A673 (cell line): Measurements from ENCODE around the gene EEIG1. TPM values are rescaled to one million over a fixed set of nuclear protein-coding genes. Genes with fewer than 3 reads are reported as not detected.
A peak's percentile ranks its signal among the peaks of the same experiment; 100 is the strongest.

Source experiments
- BruUV-seq: library from RNA; stranded (reverse); fragments of 400-500 nt; replicated peaks from 2 replicates; lab custom pipeline; 2021; lab: Mats Ljungman, UMichigan
- CTCF ChIA-PET: fragments of 300-600 bp; sonication (Branson Sonifier 250); formaldehyde crosslinking; loops from one replicate; lab custom pipeline; 2022; ENCODE audit warnings: antibody characterized with exemption; lab: Charles Lee
- POLR2A ChIA-PET: fragments of 300-600 bp; sonication (Branson Sonifier 250); formaldehyde crosslinking; loops from one replicate; lab custom pipeline; 2022; ENCODE audit warnings: antibody characterized with exemption; ENCODE audit not compliant: low non-redundant PET; lab: Charles Lee
- DNase-seq: peaks from one replicate; pipeline ENCODE4 v3.0.0-alpha.2; 2015; ENCODE audit warnings: low spot score
- H3K27ac ChIP-seq: fragments of 200-600 bp; sonication (generic); 2 replicates; pipeline ENCODE4 v1.5.1; 2016; ENCODE audit warnings: mixed run types, low read depth, mild to moderate bottlenecking, mixed read lengths, antibody characterized with exemption, low read length; ENCODE audit not compliant: poor library complexity, severe bottlenecking
- H3K27me3 ChIP-seq: fragments of 200-600 bp; sonication (generic); replicated peaks from 2 replicates; pipeline ENCODE4 v1.6.1; 2017; ENCODE audit warnings: mixed run types, low read depth, mild to moderate bottlenecking, mixed read lengths, antibody characterized with exemption, low read length; ENCODE audit not compliant: insufficient read depth, poor library complexity
- H3K36me3 ChIP-seq: fragments of 200-600 bp; sonication (generic); 2 replicates; pipeline ENCODE4 v1.6.1; 2016; ENCODE audit warnings: mixed run types, mild to moderate bottlenecking, mixed read lengths, antibody characterized with exemption, low read length; ENCODE audit not compliant: insufficient read depth, poor library complexity, severe bottlenecking
- H3K4me1 ChIP-seq: fragments of 200-600 bp; sonication (generic); 2 replicates; pipeline ENCODE4 v1.6.1; 2017; ENCODE audit warnings: mixed run types, mild to moderate bottlenecking, mixed read lengths, antibody characterized with exemption, low read length; ENCODE audit not compliant: insufficient read depth, poor library complexity, severe bottlenecking
- H3K4me3 ChIP-seq: fragments of 200-600 bp; sonication (generic); 2 replicates; pipeline ENCODE4 v1.5.1; 2016; ENCODE audit warnings: low read depth, mixed run types, mild to moderate bottlenecking, mixed read lengths, low read length; ENCODE audit not compliant: poor library complexity, severe bottlenecking
- H3K9me3 ChIP-seq: fragments of 200-600 bp; sonication (generic); 2 replicates; pipeline ENCODE4 v1.6.1; 2016; ENCODE audit warnings: mixed run types, low read depth, mild to moderate bottlenecking, mixed read lengths, antibody characterized with exemption, low read length; ENCODE audit not compliant: poor library complexity, severe bottlenecking
- CTCF ChIP-seq: fragments of 300-800, 200-600 bp; sonication (generic); conservative IDR thresholded peaks from 2 replicates; pipeline ENCODE4 v1.5.1; 2017; ENCODE audit warnings: low read depth, mild to moderate bottlenecking, antibody characterized with exemption, low read length, moderate library complexity, mixed read lengths
- EZH2 ChIP-seq: fragments of 200-600 bp; sonication (generic); IDR thresholded peaks from 2 replicates; pipeline ENCODE4 v1.6.1; 2017; ENCODE audit warnings: borderline replicate concordance, low read depth, mild to moderate bottlenecking, mixed read lengths, antibody characterized with exemption, low read length; ENCODE audit not compliant: poor library complexity, severe bottlenecking
- intact Hi-C: fragments of 100-400 bp; cut with micrococcal nuclease; formaldehyde crosslinking; loops from one replicate; pipeline ENCODE4 v1.10.0; 2022; ENCODE audit not compliant: unreplicated experiment
- total RNA-seq: library from RNA; stranded (reverse); gene quantifications from 2 replicates; pipeline ENCODE4 v1.2.3, GENCODE V29; 2021

Gene EEIG1
- total RNA-seq, 1 experiment from 2014 or later = 34.1 TPM

DNA sequence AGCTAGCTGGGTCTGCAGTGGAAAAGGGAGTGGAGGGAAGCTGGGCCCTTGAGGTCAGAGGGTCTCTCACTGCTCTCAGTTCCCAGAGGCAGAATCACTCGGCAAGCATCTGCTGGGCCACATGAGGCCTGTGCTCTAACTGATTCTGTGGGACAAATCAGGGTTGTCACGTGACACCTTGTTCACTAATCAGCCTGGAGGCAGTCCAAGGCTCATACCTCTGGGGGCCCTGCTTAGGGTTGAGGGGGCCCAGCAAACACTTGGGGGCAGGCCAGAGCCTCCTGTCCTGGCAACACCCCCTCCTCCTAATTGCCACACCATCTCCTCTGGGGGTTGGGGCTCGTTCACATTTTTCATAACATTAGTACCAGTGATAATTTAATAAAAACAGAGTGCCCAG lies 34.1 kb downstream of the EEIG1 start:
- H3K4me1 ChIP-seq = peaks cover 7% of the 10 kb centered on the region
- BruUV-seq = no TSS peak

GRCh38 chr9:127945942-127946341 lies 34.8 kb downstream of the EEIG1 start:
- Histone ChIP-seq H3K4me3 (no peak overlapping the region), H3K4me1 (peaks cover 7% of the 10 kb centered on the region), H3K27ac (no peak overlapping the region), H3K27me3 (no peaks in the 10 kb centered on the region), H3K36me3 (peaks cover 21% of the 10 kb centered on the region), H3K9me3 (no peaks in the 10 kb centered on the region)
- ChIA-PET CTCF (interaction anchor here (0.6 kb wide), 1 partner anchor 724 kb away, joined by 6 read pairs; no protein-coding TSS in a partner anchor), POLR2A (no interaction called here)
- no TSS peak for BruUV-seq
- no peak for DNase-seq
- intact Hi-C loops = no loop called here
- TF ChIP-seq EZH2 (no peak), CTCF (no peak)

More for the DNA sequence above, 34.1 kb downstream of the EEIG1 start:
- no peak for DNase-seq
- TF ChIP-seq CTCF (no peak), EZH2 (no peak)
- H3K36me3 ChIP-seq = peaks cover 20% of the 10 kb centered on the region
- peak overlapping the region; percentile 29 for H3K27ac ChIP-seq
- H3K4me3 ChIP-seq = no peak overlapping the region
- CTCF ChIA-PET = no interaction called here
- intact Hi-C loops = no loop called here
- no peaks in the 10 kb centered on the region for H3K9me3 ChIP-seq
- no peaks in the 10 kb centered on the region for H3K27me3 ChIP-seq
- POLR2A ChIA-PET = no interaction called here

GRCh38 chr9:127945338-127945737 lies 35.5 kb downstream of the EEIG1 start:
- intact Hi-C loops = no loop called here
- Histone ChIP-seq H3K27me3 (no peaks in the 10 kb centered on the region), H3K4me3 (no peak overlapping the region), H3K9me3 (no peaks in the 10 kb centered on the region), H3K4me1 (peaks cover 7% of the 10 kb centered on the region), H3K36me3 (peaks cover 21% of the 10 kb centered on the region), H3K27ac (no peak overlapping the region)
- no peak for DNase-seq
- TF ChIP-seq EZH2 = no peak
- ChIA-PET CTCF (no interaction called here), POLR2A (no interaction called here)
- BruUV-seq = no TSS peak

DNA sequence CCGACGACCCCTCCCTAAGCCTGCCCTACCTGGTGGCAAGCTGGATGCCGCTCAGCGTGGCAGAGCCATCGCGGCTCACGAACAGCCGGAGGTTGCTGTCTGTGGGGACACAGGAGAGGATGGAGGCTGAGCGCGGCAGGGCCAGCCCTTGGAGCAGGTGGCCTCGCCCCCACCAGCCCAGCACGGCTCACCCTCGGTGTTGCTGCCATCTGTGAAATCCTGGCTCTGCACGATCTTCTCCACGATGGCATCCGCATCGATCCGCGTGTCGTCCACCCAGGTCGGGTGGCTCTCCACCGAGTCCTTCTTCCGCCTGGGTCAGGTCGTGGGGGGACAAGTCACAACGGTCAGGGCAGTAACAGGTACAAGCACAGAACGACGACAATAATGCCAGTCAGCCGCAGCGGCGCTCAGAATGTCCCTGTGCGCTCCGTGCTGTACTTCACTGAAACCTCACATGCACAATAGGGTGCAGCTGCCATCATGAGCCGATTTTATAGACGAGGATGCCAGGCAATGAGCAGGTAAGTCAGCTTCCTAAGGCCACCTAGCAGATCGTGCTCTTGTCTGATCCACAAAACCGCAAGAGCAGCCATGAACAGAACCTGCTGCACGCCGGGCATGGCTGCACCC lies 36.1 kb downstream of the EEIG1 start:
- DNase-seq = no peak
- Histone ChIP-seq H3K4me1 (peaks cover 7% of the 10 kb centered on the region), H3K36me3 (peaks cover 21% of the 10 kb centered on the region), H3K9me3 (no peaks in the 10 kb centered on the region), H3K4me3 (no peak overlapping the region), H3K27me3 (no peaks in the 10 kb centered on the region), H3K27ac (no peak overlapping the region)
- CTCF ChIA-PET = no interaction called here
- intact Hi-C loops = no loop called here
- no TSS peak for BruUV-seq
- POLR2A ChIA-PET = no interaction called here
- TF ChIP-seq EZH2 = no peak
- TF ChIP-seq CTCF = no peak
